Endodermal cell (in vitro differentiated cells): Measurements from ENCODE around the gene CIB4. TPM values are rescaled to one million over a fixed set of nuclear protein-coding genes. Genes with fewer than 3 reads are reported as not detected.

Experiments
- DNase-seq: peaks from one replicate; pipeline ENCODE4 v3.0.0-alpha.2; 2017
- H3K27ac ChIP-seq: 2 replicates; pipeline ENCODE4 v1.5.1; 2013; ENCODE audit warnings: mild to moderate bottlenecking, low read depth, low read length, moderate library complexity
- H3K27me3 ChIP-seq: 2 replicates; pipeline ENCODE4 v1.6.1; 2013; ENCODE audit warnings: mild to moderate bottlenecking, low read length, moderate library complexity; ENCODE audit not compliant: insufficient read depth, control insufficient read depth, poor library complexity, severe bottlenecking
- H3K36me3 ChIP-seq: 2 replicates; pipeline ENCODE4 v1.7.0; 2013; ENCODE audit warnings: mild to moderate bottlenecking, low read length, moderate library complexity; ENCODE audit not compliant: control insufficient read depth, insufficient read depth
- H3K4me1 ChIP-seq: one replicate; pipeline ENCODE4 v1.7.0; 2013; ENCODE audit warnings: low read length; ENCODE audit not compliant: control insufficient read depth, insufficient read depth
- H3K4me3 ChIP-seq: 2 replicates; pipeline ENCODE4 v1.5.1; 2013; ENCODE audit warnings: mild to moderate bottlenecking, low read length, moderate library complexity
- H3K9ac ChIP-seq: 2 replicates; pipeline ENCODE4 v1.6.1; 2013; ENCODE audit warnings: mild to moderate bottlenecking, low read length, moderate library complexity; ENCODE audit not compliant: poor library complexity, severe bottlenecking; ENCODE audit errors: extremely low read depth
- H3K9me3 ChIP-seq: 2 replicates; pipeline ENCODE4 v1.6.1; 2013; ENCODE audit warnings: mild to moderate bottlenecking, low read length, moderate library complexity; ENCODE audit not compliant: control insufficient read depth
- H3K27ac Mint-ChIP-seq: 2 replicates; pipeline ENCODE4 v1.8.0; 2020; ENCODE audit warnings: mixed read lengths
- H3K27me3 Mint-ChIP-seq: 2 replicates; pipeline ENCODE4 v1.8.0; 2021; ENCODE audit warnings: mild to moderate bottlenecking, mixed read lengths; ENCODE audit not compliant: insufficient read depth
- H3K36me3 Mint-ChIP-seq: 2 replicates; pipeline ENCODE4 v1.8.0; 2020; ENCODE audit warnings: low read depth, mixed read lengths
- H3K4me1 Mint-ChIP-seq: 2 replicates; pipeline ENCODE4 v1.8.0; 2020; ENCODE audit warnings: mixed read lengths
- H3K4me3 Mint-ChIP-seq: 2 replicates; pipeline ENCODE4 v1.8.0; 2020; ENCODE audit warnings: mild to moderate bottlenecking, moderate library complexity, mixed read lengths
- H3K9me3 Mint-ChIP-seq: 2 replicates; pipeline ENCODE4 v1.8.0; 2020; ENCODE audit warnings: mild to moderate bottlenecking, mixed read lengths
- WGBS, 2 experiments: methylation state at CpG; one replicate each; pipeline versions ENCODE4 v1.1.5 to v1.1.7; 2013; ENCODE audit warnings: missing lambda C conversion rate in 2 of 2, mixed read lengths in 1 of 2; ENCODE audit not compliant: insufficient coverage in 1 of 2, insufficient read length in 1 of 2; 5-methylcytosine and 5-hydroxymethylcytosine counted together
- total RNA-seq, 2 donors: library from RNA; stranded (reverse); fragmentation: NEBNext Ultra II Directional in 1 of 2; extraction: Animal tissue kit (Norgen Biotek cat#: 25700) in 1 of 2; gene quantifications; 2 replicates in 1 of 2; 3 replicates in 1 of 2; pipeline ENCODE4 v1.2.1, GENCODE V29; 2021
- TF ChIP-seq, protein P1 (sequence below): fragments of 200-600 bp; sonication (generic); conservative IDR thresholded peaks from 2 replicates; pipeline ENCODE4 v1.5.0; 2021; ENCODE audit warnings: antibody characterized with exemption, mild to moderate bottlenecking

Gene CIB4
- total RNA-seq, 2 donors from 2014 or later, result not detected

GRCh38 chr2:26628561-26629345, 12.4 kb downstream of the CIB4 start:
- Histone ChIP-seq H3K27me3 (no peaks in the 10 kb centered on the region), H3K27ac (no peak overlapping the region), H3K4me1 (no peaks in the 10 kb centered on the region), H3K36me3 (no peaks in the 10 kb centered on the region), H3K4me3 (no peak overlapping the region), H3K9ac (no peak overlapping the region), H3K9me3 (no peaks in the 10 kb centered on the region)
- Mint-ChIP-seq H3K9me3 (no peaks in the 10 kb centered on the region), H3K36me3 (no peaks in the 10 kb centered on the region), H3K27me3 (no peaks in the 10 kb centered on the region), H3K4me1 (peaks cover 8% of the 10 kb centered on the region), H3K4me3 (no peak overlapping the region), H3K27ac (no peak overlapping the region)
- 88 to 91% methylated on average over 4 to 9 of the region's 9 CpGs for WGBS, 2 experiments
- DNase-seq, result peak; percentile 39
- TF ChIP-seq, protein P1, sequence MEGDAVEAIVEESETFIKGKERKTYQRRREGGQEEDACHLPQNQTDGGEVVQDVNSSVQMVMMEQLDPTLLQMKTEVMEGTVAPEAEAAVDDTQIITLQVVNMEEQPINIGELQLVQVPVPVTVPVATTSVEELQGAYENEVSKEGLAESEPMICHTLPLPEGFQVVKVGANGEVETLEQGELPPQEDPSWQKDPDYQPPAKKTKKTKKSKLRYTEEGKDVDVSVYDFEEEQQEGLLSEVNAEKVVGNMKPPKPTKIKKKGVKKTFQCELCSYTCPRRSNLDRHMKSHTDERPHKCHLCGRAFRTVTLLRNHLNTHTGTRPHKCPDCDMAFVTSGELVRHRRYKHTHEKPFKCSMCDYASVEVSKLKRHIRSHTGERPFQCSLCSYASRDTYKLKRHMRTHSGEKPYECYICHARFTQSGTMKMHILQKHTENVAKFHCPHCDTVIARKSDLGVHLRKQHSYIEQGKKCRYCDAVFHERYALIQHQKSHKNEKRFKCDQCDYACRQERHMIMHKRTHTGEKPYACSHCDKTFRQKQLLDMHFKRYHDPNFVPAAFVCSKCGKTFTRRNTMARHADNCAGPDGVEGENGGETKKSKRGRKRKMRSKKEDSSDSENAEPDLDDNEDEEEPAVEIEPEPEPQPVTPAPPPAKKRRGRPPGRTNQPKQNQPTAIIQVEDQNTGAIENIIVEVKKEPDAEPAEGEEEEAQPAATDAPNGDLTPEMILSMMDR, result no peak

DNA sequence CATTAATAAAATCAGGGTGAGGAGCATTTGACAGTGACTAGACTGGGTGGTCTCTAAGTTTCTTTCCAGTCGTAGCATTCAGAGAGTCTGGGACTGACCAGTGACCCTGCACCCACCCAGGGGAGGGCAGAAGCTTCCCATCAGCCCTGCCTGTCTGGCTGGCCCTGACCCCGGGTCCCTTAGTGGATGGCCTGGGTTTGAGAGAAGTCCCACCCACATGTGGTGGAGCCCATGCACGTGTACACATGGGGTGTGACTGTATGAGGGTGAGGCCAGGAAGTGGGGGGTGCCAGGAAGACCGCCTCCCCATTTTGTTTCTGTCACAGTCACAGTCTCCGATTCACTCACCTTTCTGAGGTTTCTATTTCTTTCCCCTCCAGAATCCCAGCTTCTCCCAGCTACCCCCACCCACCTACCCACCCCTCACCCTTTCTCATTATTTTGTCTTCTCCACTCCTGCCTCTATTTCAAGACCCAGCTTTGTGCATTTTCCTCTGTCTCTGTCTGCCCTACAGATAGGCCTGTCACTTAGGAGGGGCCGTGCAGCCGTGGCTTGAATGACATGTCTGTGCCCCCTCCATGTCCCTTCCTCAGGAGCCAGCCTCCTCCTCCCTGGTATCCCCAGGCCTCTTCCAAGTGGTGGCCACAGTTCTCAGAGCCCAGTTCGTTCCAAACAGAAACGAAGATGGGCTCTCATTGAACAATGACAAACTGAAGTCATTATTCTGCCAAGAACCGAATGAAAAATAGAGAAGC, 13.6 kb downstream of the CIB4 start:
- WGBS, 2 experiments, result 82 to 89% methylated on average over 7 to 10 of the region's 10 CpGs
- Histone ChIP-seq H3K9me3 (no peaks in the 10 kb centered on the region), H3K4me1 (no peaks in the 10 kb centered on the region), H3K27ac (peak overlapping the region; percentile 26), H3K4me3 (no peak overlapping the region), H3K27me3 (no peaks in the 10 kb centered on the region), H3K36me3 (no peaks in the 10 kb centered on the region), H3K9ac (no peak overlapping the region)
- no peaks in the 10 kb centered on the region for H3K9me3 Mint-ChIP-seq
- H3K27me3 Mint-ChIP-seq, result no peaks in the 10 kb centered on the region
- H3K4me3 Mint-ChIP-seq, result no peak overlapping the region
- no peaks in the 10 kb centered on the region for H3K36me3 Mint-ChIP-seq
- TF ChIP-seq, protein P1, result no peak
- DNase-seq, result peak; percentile 32
- no peak overlapping the region for H3K27ac Mint-ChIP-seq
- H3K4me1 Mint-ChIP-seq, result peaks cover 9% of the 10 kb centered on the region

- Histone ChIP-seq H3K27ac (no peak overlapping the region), H3K27me3 (no peaks in the 10 kb centered on the region), H3K9ac (no peak overlapping the region), H3K4me3 (no peak overlapping the region), H3K4me1 (no peaks in the 10 kb centered on the region), H3K36me3 (no peaks in the 10 kb centered on the region), H3K9me3 (peaks cover 2% of the 10 kb centered on the region)
- Mint-ChIP-seq H3K27ac (no peak overlapping the region), H3K36me3 (no peaks in the 10 kb centered on the region), H3K27me3 (peaks cover 2% of the 10 kb centered on the region), H3K9me3 (peaks cover 2% of the 10 kb centered on the region), H3K4me1 (peaks cover 9% of the 10 kb centered on the region), H3K4me3 (no peak overlapping the region)
- no peak for DNase-seq
- 93% methylated on average over 3 of the region's 3 CpGs; no CpG with 5 or more reads in 1 of the 2 experiments for whole genome bisulfite sequencing, 2 experiments
- TF ChIP-seq, protein P1, result no peak
These were observed 14.6 kb downstream of the CIB4 start for GRCh38 chr2:26626606-26627005.
